Stomach (tissue), 9 donors: Measurements from ENCODE around the gene KCNIP3. TPM values are rescaled to one million over a fixed set of nuclear protein-coding genes. Genes with fewer than 3 reads are reported as not detected.
A peak's percentile ranks its signal among the peaks of the same experiment; 100 is the strongest.

Experiments
- DNase-seq, 2 donors: peaks; one replicate each; pipeline versions ENCODE4 v3.0.0 to v3.0.0-alpha.2; 2013 to 2019
- H3K27ac ChIP-seq, 5 donors: fragments of 200-600 bp in 4 of 5; sonication (generic) in 4 of 5; one replicate each; pipeline ENCODE4 v1.5.1; 2013 to 2019; ENCODE audit warnings: mild to moderate bottlenecking in 1 of 5, moderate library complexity in 1 of 5
- H3K27me3 ChIP-seq, 3 donors: fragments of 200-600 bp; sonication (generic); one replicate each; pipeline ENCODE4 v1.5.1; 2017 to 2019; ENCODE audit warnings: mixed run types in 1 of 3
- H3K36me3 ChIP-seq, 4 donors: fragments of 200-600 bp; sonication (generic); 1 replicate in 3 of 4; 2 replicates in 1 of 4; pipeline ENCODE4 v1.5.1; 2016 to 2019
- H3K4me1 ChIP-seq, 4 donors: fragments of 200-600 bp; sonication (generic); one replicate each; pipeline ENCODE4 v1.5.1; 2016 to 2019
- H3K4me3 ChIP-seq, 4 donors: fragments of 200-600 bp; sonication (generic) in 3 of 4; one replicate each; pipeline ENCODE4 v1.5.1; 2016 to 2019; ENCODE audit warnings: mild to moderate bottlenecking in 1 of 4
- H3K9me3 ChIP-seq, 4 donors: fragments of 200-600 bp; sonication (generic); one replicate each; pipeline ENCODE4 v1.5.1; 2016 to 2019
- CTCF ChIP-seq, 7 experiments: fragments of 450-650 bp in 4 of 7; fragments of 200-600 bp in 3 of 7; sonication (generic) in 3 of 7; IDR thresholded peaks; one replicate each; pipeline ENCODE4 v1.5.1; 2016 to 2019; ENCODE audit warnings: antibody characterized with exemption in 7 of 7, control low read depth in 2 of 7, mild to moderate bottlenecking in 1 of 7
- EP300 ChIP-seq: sonication (generic); formaldehyde crosslinking; IDR thresholded peaks from one replicate; pipeline ENCODE4 v1.6.1; 2017; ENCODE audit warnings: antibody characterized with exemption
- POLR2A ChIP-seq, 4 donors: fragments of 450-650 bp; IDR thresholded peaks; one replicate each; pipeline ENCODE4 v1.6.1; 2016; ENCODE audit warnings: antibody characterized with exemption in 4 of 4, control low read depth in 2 of 4, mild to moderate bottlenecking in 1 of 4, moderate library complexity in 1 of 4
- POLR2AphosphoS5 ChIP-seq, 3 donors: sonication (generic); formaldehyde crosslinking; IDR thresholded peaks; one replicate each; pipeline ENCODE4 v1.6.1; 2016; ENCODE audit warnings: antibody characterized with exemption in 3 of 3
- WGBS, 5 donors: extraction: QIAGEN DNeasy Blood & Tissue Kit in 3 of 5; methylation state at CpG; one replicate each; pipeline versions ENCODE4 v1.1.5 to v1.1.7; 2013 to 2018; 5-methylcytosine and 5-hydroxymethylcytosine counted together
- intact Hi-C: fragments of 100-400 bp; cut with DNase I; formaldehyde crosslinking; loops from one replicate; pipeline ENCODE4 v1.15.1; 2023; ENCODE audit warnings: low total_unique reads
- polyA plus RNA-seq, 3 donors: library from polyadenylated mRNA; stranded (reverse); fragments of 200-250 nt; gene quantifications; one replicate each; pipeline ENCODE4 v1.2.3, GENCODE V29; 2013
- total RNA-seq, 5 donors: library from RNA; depleted of rRNA; stranded (reverse); fragments of >200 nt; gene quantifications; one replicate each; pipeline versions ENCODE4 v1.1.0 to v1.2.3, GENCODE V29; 2014 to 2016
- donor health status: healthy with polysubstance abuse.
- donor health status: Bipolar disorder and iron deficiency.
- donor health status: healthy.

The KCNIP3 gene
- total and polyA plus RNA-seq, 8 donors: 1.3 to 4.4 (median 2.7) TPM; not detected in 2

- TF ChIP-seq POLR2AphosphoS5 (IDR thresholded peaks at IDR 0.05): no peak
- TF ChIP-seq EP300: no peak
- no peak for TF ChIP-seq POLR2A (IDR thresholded peaks at IDR 0.05)
- TF ChIP-seq CTCF (IDR thresholded peaks at IDR 0.05): no peak
- 47 to 58% (median 52%) methylated on average over 11 to 12 of the region's 12 CpGs for WGBS, 5 donors
- peak; percentile 22 to 54 for DNase-seq
Observed at GRCh38 chr2:95348609-95349567, 51.7 kb downstream of the KCNIP3 start.

GRCh38 chr2:95349568-95350322, 52.6 kb downstream of the KCNIP3 start:
- peaks cover 0 to 35% (median 10%) of the 10 kb centered on the region in 3 donors for H3K27me3 ChIP-seq
- H3K4me1 ChIP-seq: peaks cover 13 to 33% (median 22%) of the 10 kb centered on the region in 4 donors
- no peak overlapping the region for H3K27ac ChIP-seq
- no peak for TF ChIP-seq EP300
- TF ChIP-seq CTCF (IDR thresholded peaks at IDR 0.05): no peak
- TF ChIP-seq POLR2AphosphoS5 (IDR thresholded peaks at IDR 0.05): no peak
- no peak for TF ChIP-seq POLR2A (IDR thresholded peaks at IDR 0.05)
- H3K4me3 ChIP-seq: no peak overlapping the region
- peak in 1 of 2 donors; percentile 13 for DNase-seq
- intact Hi-C loops: no loop called here
- WGBS, 5 donors: 74 to 89% (median 84%) methylated on average over 11 to 12 of the region's 12 CpGs
- H3K9me3 ChIP-seq: no peaks in the 10 kb centered on the region
- no peaks in the 10 kb centered on the region for H3K36me3 ChIP-seq

More at GRCh38 chr2:95348609-95349567, 51.7 kb downstream of the KCNIP3 start:
- Histone ChIP-seq H3K36me3 (no peaks in the 10 kb centered on the region), H3K4me3 (no peak overlapping the region), H3K27me3 (peaks cover 0 to 44% (median 18%) of the 10 kb centered on the region in 3 donors), H3K9me3 (no peaks in the 10 kb centered on the region), H3K27ac (no peak overlapping the region), H3K4me1 (peaks cover 13 to 34% (median 22%) of the 10 kb centered on the region in 4 donors)
- intact Hi-C loops: no loop called here

GRCh38 chr2:95350368-95350767, 53.2 kb downstream of the KCNIP3 start:
- Histone ChIP-seq H3K27me3 (peaks cover 0 to 29% (median 5%) of the 10 kb centered on the region in 3 donors), H3K9me3 (no peaks in the 10 kb centered on the region), H3K27ac (no peak overlapping the region), H3K36me3 (no peaks in the 10 kb centered on the region), H3K4me1 (peaks cover 8 to 27% (median 18%) of the 10 kb centered on the region in 4 donors), H3K4me3 (no peak overlapping the region)
- 56 to 80% (median 64%) methylated on average over 7 of the region's 7 CpGs for WGBS, 5 donors
- DNase-seq: no peak
- intact Hi-C loops: no loop called here
- no peak for TF ChIP-seq CTCF (IDR thresholded peaks at IDR 0.05)
- no peak for TF ChIP-seq POLR2A (IDR thresholded peaks at IDR 0.05)
